Common myeloid progenitor, CD34-positive (primary cell): Measurements from ENCODE around the gene SCNN1G.

Experiments used
- CTCF ChIA-PET: fragments of 350-600 bp; sonication (Branson Sonifier 250); formaldehyde crosslinking; loops from one replicate; lab custom pipeline; 2021; ENCODE audit warnings: antibody characterized with exemption; lab: Charles Lee
- POLR2A ChIA-PET: fragments of 350-600 bp; sonication (Branson Sonifier 250); formaldehyde crosslinking; loops from one replicate; lab custom pipeline; 2021; ENCODE audit warnings: antibody characterized with exemption; lab: Charles Lee
- DNase-seq, 3 donors: peaks; one replicate each; pipeline versions ENCODE4 v3.0.0 to v3.0.0-alpha.2; 2013
- H3K27ac ChIP-seq, 2 experiments: 1 replicate in 1 of 2; 2 replicates in 1 of 2; pipeline ENCODE4 v1.7.0; 2013; ENCODE audit warnings: inconsistent platforms in 2 of 2, low read length in 2 of 2, mild to moderate bottlenecking in 2 of 2, low read depth in 1 of 2, moderate library complexity in 1 of 2; ENCODE audit not compliant: severe bottlenecking in 2 of 2, insufficient read depth in 1 of 2, poor library complexity in 1 of 2
- H3K27me3 ChIP-seq, 5 experiments: replicated peaks in 2 of 5; 1 replicate in 3 of 5; 2 replicates in 2 of 5; pipeline versions ENCODE4 v1.6.1 to v1.7.0; 2013; ENCODE audit warnings: low read length in 4 of 5, mild to moderate bottlenecking in 2 of 5, moderate library complexity in 2 of 5, inconsistent platforms in 1 of 5; ENCODE audit not compliant: insufficient read depth in 5 of 5, control insufficient read depth in 4 of 5
- H3K36me3 ChIP-seq, 4 experiments: 1 replicate in 2 of 4; 2 replicates in 2 of 4; pipeline versions ENCODE4 v1.6.1 to v1.7.0; 2013; ENCODE audit warnings: low read length in 3 of 4, control low read depth in 1 of 4, mild to moderate bottlenecking in 1 of 4; ENCODE audit not compliant: control insufficient read depth in 4 of 4, insufficient read depth in 4 of 4
- H3K4me1 ChIP-seq, 4 experiments: 1 replicate in 3 of 4; 2 replicates in 1 of 4; pipeline versions ENCODE4 v1.6.1 to v1.7.1; 2013; ENCODE audit warnings: low read length in 3 of 4, mild to moderate bottlenecking in 3 of 4, control low read depth in 1 of 4, inconsistent platforms in 1 of 4, moderate library complexity in 1 of 4; ENCODE audit not compliant: control insufficient read depth in 4 of 4, insufficient read depth in 4 of 4; ENCODE audit errors: control extremely low read depth in 1 of 4
- H3K4me3 ChIP-seq, 7 experiments: 1 replicate in 4 of 7; 2 replicates in 3 of 7; pipeline versions ENCODE4 v1.5.1 to v1.7.0; 2013; ENCODE audit warnings: mild to moderate bottlenecking in 7 of 7, low read length in 6 of 7, moderate library complexity in 6 of 7, inconsistent platforms in 2 of 7, low read depth in 2 of 7, control low read depth in 1 of 7; ENCODE audit not compliant: insufficient read depth in 4 of 7, control insufficient read depth in 1 of 7; ENCODE audit errors: extremely low read depth in 1 of 7
- H3K9me3 ChIP-seq, 5 experiments: 1 replicate in 4 of 5; 2 replicates in 1 of 5; pipeline versions ENCODE4 v1.6.1 to v1.7.1; 2013; ENCODE audit warnings: low read length in 4 of 5, mild to moderate bottlenecking in 2 of 5, inconsistent platforms in 1 of 5, low read depth in 1 of 5, moderate library complexity in 1 of 5; ENCODE audit not compliant: control insufficient read depth in 4 of 5, insufficient read depth in 2 of 5; ENCODE audit errors: control extremely low read depth in 1 of 5
- WGBS: methylation state at CpG from one replicate; pipeline ENCODE4 v1.1.5; 2013; ENCODE audit not compliant: insufficient coverage; 5-methylcytosine and 5-hydroxymethylcytosine counted together

Gene SCNN1G

DNA sequence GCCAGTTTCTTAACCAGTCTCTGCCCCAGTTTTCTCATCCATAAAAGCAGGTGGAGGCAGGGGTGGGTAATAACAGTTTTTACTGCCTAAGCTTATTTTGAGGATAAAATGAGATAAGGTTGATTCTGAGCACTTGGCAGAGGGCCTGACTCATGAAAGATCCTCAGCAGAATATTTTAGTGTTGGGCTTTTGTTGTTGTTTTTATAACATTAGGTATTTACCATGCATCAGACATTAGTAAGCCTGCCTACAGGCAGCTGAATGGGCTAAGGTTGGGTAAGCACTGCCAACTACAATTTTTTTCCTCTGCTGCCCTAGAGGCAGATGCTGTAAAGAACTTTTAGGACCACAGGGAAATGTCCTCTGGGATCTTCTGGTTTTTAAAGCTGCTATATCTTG, 43.1 kb downstream of the SCNN1G start:
- ChIA-PET POLR2A (no interaction called here), CTCF (no interaction called here)
- no peaks in the 10 kb centered on the region for H3K36me3 ChIP-seq
- H3K4me1 ChIP-seq, result no peaks in the 10 kb centered on the region
- H3K9me3 ChIP-seq, result no peaks in the 10 kb centered on the region
- H3K27ac ChIP-seq, result no peak overlapping the region
- DNase-seq, result no peak
- H3K27me3 ChIP-seq, result peaks cover 0 to 6% (median 2%) of the 10 kb centered on the region in 5 experiments
- no peak overlapping the region for H3K4me3 ChIP-seq

DNA sequence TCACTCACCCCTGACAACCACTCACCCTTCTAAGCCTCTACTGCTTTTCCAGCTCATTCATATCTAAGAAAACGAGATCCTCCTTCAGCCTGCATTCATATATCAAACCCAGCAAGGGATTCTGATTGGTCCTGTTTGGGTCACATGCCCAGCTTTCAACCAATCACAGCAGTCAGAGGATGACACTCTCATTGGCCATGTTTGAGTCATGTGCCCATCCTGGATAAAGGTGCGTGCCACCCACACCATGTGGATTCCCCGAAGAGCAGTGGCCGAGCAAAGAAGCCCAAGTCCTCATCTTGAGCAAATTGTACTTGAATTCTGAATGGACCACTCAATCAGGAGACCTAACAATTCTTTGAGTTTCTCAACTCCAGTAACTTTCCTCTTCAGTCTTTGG, 45.0 kb downstream of the SCNN1G start:
- Histone ChIP-seq H3K27ac (no peak overlapping the region), H3K4me1 (no peaks in the 10 kb centered on the region), H3K36me3 (no peaks in the 10 kb centered on the region), H3K4me3 (no peak overlapping the region), H3K27me3 (peaks cover 0 to 6% (median 2%) of the 10 kb centered on the region in 5 experiments), H3K9me3 (no peaks in the 10 kb centered on the region)
- WGBS, result 94% methylated on average over 3 of the region's 4 CpGs
- no peak for DNase-seq
- POLR2A ChIA-PET, result no interaction called here
- CTCF ChIA-PET, result interaction anchor here (0.6 kb wide), 1 partner anchor 56 kb away, joined by 3 read pairs; no protein-coding TSS in a partner anchor

DNA sequence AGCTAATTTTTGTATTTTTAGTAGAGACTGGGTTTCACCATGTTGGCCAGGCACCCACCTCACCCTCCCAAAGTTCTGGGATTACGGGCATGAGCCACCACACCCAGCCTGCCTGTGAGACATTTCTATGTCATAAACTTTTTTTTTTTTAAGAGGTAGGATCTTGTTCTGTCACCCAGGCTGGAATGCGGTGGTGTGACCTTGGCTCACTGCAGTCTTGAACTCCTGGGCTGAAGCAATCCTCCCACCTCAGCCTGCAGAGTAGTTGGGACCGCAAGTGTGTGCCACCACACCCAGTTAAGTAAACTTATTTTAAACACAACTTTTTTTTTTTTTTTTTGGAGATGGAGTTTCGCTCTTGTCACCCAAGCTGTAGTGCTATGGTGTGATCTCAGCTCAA, 47.2 kb downstream of the SCNN1G start:
- no peaks in the 10 kb centered on the region for H3K4me1 ChIP-seq
- no peaks in the 10 kb centered on the region for H3K9me3 ChIP-seq
- POLR2A ChIA-PET, result no interaction called here
- CTCF ChIA-PET, result interaction anchor here (1.2 kb wide), 1 partner anchor 11 kb away, joined by 5 read pairs; no protein-coding TSS in a partner anchor
- no peaks in the 10 kb centered on the region for H3K36me3 ChIP-seq
- H3K27me3 ChIP-seq, result peaks cover 0 to 3% (median 0%) of the 10 kb centered on the region in 5 experiments
- DNase-seq, result no peak
- no peak overlapping the region for H3K4me3 ChIP-seq
- H3K27ac ChIP-seq, result no peak overlapping the region
- 100% methylated on average over 1 of the region's 4 CpGs for WGBS

DNA sequence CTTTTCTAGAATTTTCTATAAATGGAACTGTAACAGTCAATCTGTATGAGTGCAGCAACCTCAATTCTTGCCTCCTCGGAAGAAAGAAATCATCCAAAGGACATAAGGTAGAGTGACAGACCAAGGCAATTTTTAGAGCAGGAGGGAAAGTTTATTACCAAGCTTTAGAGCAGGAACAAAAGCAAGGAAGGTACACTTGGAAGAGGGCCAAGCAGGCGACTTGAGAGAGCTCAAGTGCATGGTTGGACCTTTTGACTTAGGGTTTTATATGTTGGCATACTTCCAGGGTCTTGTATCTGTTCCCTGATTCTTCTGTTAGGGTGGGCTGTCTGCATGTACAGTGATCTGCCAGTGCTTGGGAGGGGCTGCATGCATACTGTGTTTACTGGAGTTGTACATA, 50.3 kb downstream of the SCNN1G start:
- WGBS, result 67% methylated on average over 2 of the region's 2 CpGs
- CTCF ChIA-PET, result interaction anchor here (1.3 kb wide), 1 partner anchor 201 kb away, joined by 3 read pairs; no protein-coding TSS in a partner anchor
- H3K27ac ChIP-seq, result no peak overlapping the region
- peaks cover 0 to 4% (median 0%) of the 10 kb centered on the region in 5 experiments for H3K27me3 ChIP-seq
- no peaks in the 10 kb centered on the region for H3K36me3 ChIP-seq
- H3K4me3 ChIP-seq, result no peak overlapping the region
- DNase-seq, result no peak
- H3K9me3 ChIP-seq, result no peaks in the 10 kb centered on the region
- no peaks in the 10 kb centered on the region for H3K4me1 ChIP-seq
- POLR2A ChIA-PET, result no interaction called here

DNA sequence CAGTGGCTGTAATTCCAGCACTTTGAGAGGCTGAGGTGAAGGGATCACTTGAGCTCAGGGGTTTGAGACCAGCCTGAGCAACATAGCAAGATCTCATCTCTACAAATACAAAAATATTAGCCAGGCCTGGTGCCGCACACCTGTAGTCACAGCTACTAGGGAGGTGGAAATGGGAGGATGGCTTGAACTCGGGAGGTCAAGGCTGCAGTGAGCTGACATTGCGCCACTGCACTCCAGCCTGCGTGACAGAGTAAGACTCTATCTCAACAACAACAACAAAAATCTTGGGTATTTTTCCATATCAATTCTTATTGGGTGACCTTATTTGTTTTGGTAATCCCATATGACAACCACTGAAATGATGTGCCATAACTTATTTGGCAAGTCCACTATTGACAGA, 52.6 kb downstream of the SCNN1G start:
- Histone ChIP-seq H3K36me3 (no peaks in the 10 kb centered on the region), H3K27me3 (peaks cover 0 to 4% (median 0%) of the 10 kb centered on the region in 5 experiments), H3K4me3 (no peak overlapping the region), H3K4me1 (no peaks in the 10 kb centered on the region), H3K27ac (no peak overlapping the region), H3K9me3 (no peaks in the 10 kb centered on the region)
- WGBS, result 100% methylated on average over 3 of the region's 4 CpGs
- no peak for DNase-seq
- ChIA-PET CTCF (no interaction called here), POLR2A (no interaction called here)

DNA sequence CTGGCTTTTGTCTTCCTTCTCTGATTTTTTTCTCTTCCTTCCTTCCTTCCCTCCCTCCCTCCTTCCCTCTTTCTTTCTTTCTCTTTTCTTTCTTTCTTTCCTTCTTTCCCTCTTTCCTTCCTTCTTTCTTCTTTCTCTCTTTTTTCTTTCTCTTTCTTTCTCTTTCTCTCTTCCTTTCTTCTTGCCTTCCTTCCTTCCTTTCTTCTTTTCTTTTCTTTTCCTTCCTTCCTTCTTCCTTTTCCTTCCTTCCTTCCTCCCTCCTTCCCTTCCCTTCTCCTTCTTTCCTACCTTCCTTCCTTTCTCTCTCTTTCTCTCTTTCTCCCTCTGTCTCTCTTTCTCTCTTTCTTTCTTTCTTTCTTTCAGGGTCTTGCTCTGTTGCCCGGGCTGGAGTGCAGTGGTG, 54.4 kb downstream of the SCNN1G start:
- no peak for DNase-seq
- CTCF ChIA-PET, result no interaction called here
- H3K36me3 ChIP-seq, result no peaks in the 10 kb centered on the region
- no peak overlapping the region for H3K27ac ChIP-seq
- H3K4me3 ChIP-seq, result no peak overlapping the region
- H3K4me1 ChIP-seq, result no peaks in the 10 kb centered on the region
- POLR2A ChIA-PET, result no interaction called here
- H3K9me3 ChIP-seq, result no peaks in the 10 kb centered on the region
- H3K27me3 ChIP-seq, result peaks cover 0 to 4% (median 0%) of the 10 kb centered on the region in 5 experiments
- 100% methylated on average over 1 of the region's 1 CpG for WGBS

DNA sequence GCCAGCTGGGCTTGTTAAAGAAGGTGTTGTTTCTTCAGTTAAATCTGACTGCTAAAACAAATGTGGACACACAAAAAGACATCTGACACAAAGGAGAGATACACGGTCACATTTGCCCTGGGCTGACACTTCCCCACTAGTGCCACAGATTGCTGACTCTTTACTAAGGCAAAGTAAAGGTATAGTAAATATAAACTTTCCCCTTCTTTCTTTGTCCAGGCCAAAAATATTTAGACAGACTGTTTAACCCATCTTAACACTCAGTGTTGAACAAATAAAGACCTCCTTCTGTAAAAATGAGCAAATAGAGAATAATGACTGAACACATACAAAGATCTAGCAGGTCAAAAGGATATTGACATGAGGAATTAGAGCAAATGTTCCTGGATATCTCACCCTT, 58.4 kb downstream of the SCNN1G start:
- ChIA-PET POLR2A (no interaction called here), CTCF (no interaction called here)
- WGBS, result no CpG with 5 or more reads among the region's 1 CpG

More for the DNA sequence above, 58.4 kb downstream of the SCNN1G start:
- no peak overlapping the region for H3K27ac ChIP-seq
- H3K9me3 ChIP-seq, result no peaks in the 10 kb centered on the region
- no peak overlapping the region for H3K4me3 ChIP-seq
- no peak for DNase-seq
- no peaks in the 10 kb centered on the region for H3K4me1 ChIP-seq
- no peaks in the 10 kb centered on the region for H3K27me3 ChIP-seq
- H3K36me3 ChIP-seq, result no peaks in the 10 kb centered on the region
